B cell (primary cell): ENCODE data around the gene ANKRD40CL. TPM values are rescaled to one million over a fixed set of nuclear protein-coding genes. Genes with fewer than 3 reads are reported as not detected.

Source experiments
- ATAC-seq: fragments of 200-7000 bp; cut with Tn5 transposase; one replicate; pipeline ENCODE4 v1.10.0; 2021; ENCODE audit warnings: low read depth, mild to moderate bottlenecking, moderate number of reproducible peaks, moderate library complexity
- CTCF ChIA-PET: fragments of 350-600 bp; sonication (Branson Sonifier 250); formaldehyde crosslinking; loops from one replicate; lab custom pipeline; 2021; ENCODE audit warnings: antibody characterized with exemption, inconsistent platforms; lab: Charles Lee
- POLR2A ChIA-PET: fragments of 350-600 bp; sonication (Branson Sonifier 250); formaldehyde crosslinking; loops from one replicate; lab custom pipeline; 2021; ENCODE audit warnings: antibody characterized with exemption; lab: Charles Lee
- DNase-seq: peaks from one replicate; pipeline ENCODE4 v3.0.0; 2013
- H2AFZ ChIP-seq: 2 replicates; pipeline ENCODE4 v1.6.1; 2012; ENCODE audit warnings: mild to moderate bottlenecking, low read depth, low read length; ENCODE audit not compliant: insufficient read depth, poor library complexity, severe bottlenecking
- H3K27ac ChIP-seq, 2 donors: 1 replicate in 1 of 2; 2 replicates in 1 of 2; pipeline ENCODE4 v1.5.1; 2012 to 2013; ENCODE audit warnings: low read length in 2 of 2, mild to moderate bottlenecking in 2 of 2, moderate library complexity in 1 of 2
- H3K27me3 ChIP-seq, 4 experiments: fragments of 200-600 bp in 1 of 4; sonication (generic) in 1 of 4; replicated peaks in 1 of 4; 1 replicate in 2 of 4; 2 replicates in 2 of 4; pipeline versions ENCODE4 v1.6.1 to v1.7.0; 2013 to 2016; ENCODE audit warnings: low read length in 3 of 4, mild to moderate bottlenecking in 2 of 4, mixed read lengths in 1 of 4, moderate library complexity in 1 of 4; ENCODE audit not compliant: insufficient read depth in 4 of 4, control insufficient read depth in 3 of 4; ENCODE audit errors: control extremely low read depth in 1 of 4
- H3K36me3 ChIP-seq, 2 experiments: replicated peaks in 1 of 2; 1 replicate in 1 of 2; 2 replicates in 1 of 2; pipeline versions ENCODE4 v1.6.1 to v1.7.1; 2013; ENCODE audit warnings: low read length in 1 of 2; ENCODE audit not compliant: insufficient read depth in 2 of 2, control insufficient read depth in 1 of 2; ENCODE audit errors: control extremely low read depth in 1 of 2, extremely low read depth in 1 of 2
- H3K4me1 ChIP-seq, 2 donors: fragments of 200-600 bp in 1 of 2; sonication (generic) in 1 of 2; 1 replicate in 1 of 2; 2 replicates in 1 of 2; pipeline versions ENCODE4 v1.5.1 to v1.6.1; 2013 to 2017; ENCODE audit warnings: low read length in 2 of 2; ENCODE audit not compliant: control insufficient read depth in 2 of 2, insufficient read depth in 2 of 2
- H3K4me2 ChIP-seq: replicated peaks from 2 replicates; pipeline ENCODE3; 2012; ENCODE audit warnings: mild to moderate bottlenecking, low read depth, low read length; ENCODE audit not compliant: poor library complexity, severe bottlenecking
- H3K4me3 ChIP-seq, 5 experiments: fragments of 200-600 bp in 1 of 5; sonication (generic) in 1 of 5; 1 replicate in 3 of 5; 2 replicates in 2 of 5; pipeline versions ENCODE4 v1.5.1 to v1.7.0; 2011 to 2016; ENCODE audit warnings: low read length in 4 of 5, mild to moderate bottlenecking in 4 of 5, low read depth in 2 of 5, control low read depth in 1 of 5, moderate library complexity in 1 of 5; ENCODE audit not compliant: insufficient read depth in 1 of 5; ENCODE audit errors: control extremely low read depth in 1 of 5, extremely low read depth in 1 of 5
- H3K79me2 ChIP-seq: fragments of 200-600 bp; sonication (generic); one replicate; pipeline ENCODE4 v1.6.0; 2016; ENCODE audit warnings: low read length; ENCODE audit not compliant: control insufficient read depth, insufficient read depth
- H3K9ac ChIP-seq: fragments of 200-600 bp; sonication (generic); 2 replicates; pipeline ENCODE4 v1.6.1; 2017; ENCODE audit warnings: mild to moderate bottlenecking, low read length, moderate library complexity
- H3K9me3 ChIP-seq, 3 donors: one replicate each; pipeline versions ENCODE4 v1.6.1 to v1.7.1; 2013; ENCODE audit warnings: low read length in 2 of 3; ENCODE audit not compliant: control insufficient read depth in 2 of 3, insufficient read depth in 1 of 3; ENCODE audit errors: control extremely low read depth in 1 of 3
- H4K20me1 ChIP-seq: 2 replicates; pipeline ENCODE4 v1.6.0; 2012; ENCODE audit warnings: mild to moderate bottlenecking, low read length; ENCODE audit not compliant: insufficient read depth, control insufficient read depth, poor library complexity, severe bottlenecking
- H3K27ac Mint-ChIP-seq: one replicate; pipeline ENCODE4 v1.8.0; 2021; ENCODE audit warnings: mixed read lengths
- H3K27me3 Mint-ChIP-seq: one replicate; pipeline ENCODE4 v1.8.0; 2021; ENCODE audit warnings: mixed read lengths
- H3K4me1 Mint-ChIP-seq: one replicate; pipeline ENCODE4 v1.8.0; 2021; ENCODE audit warnings: mixed read lengths
- H3K4me3 Mint-ChIP-seq: one replicate; pipeline ENCODE4 v1.8.0; 2021; ENCODE audit warnings: mixed read lengths
- H3K9me3 Mint-ChIP-seq: one replicate; pipeline ENCODE4 v1.8.0; 2022; ENCODE audit warnings: mixed read lengths; ENCODE audit not compliant: insufficient read depth
- CTCF ChIP-seq: fragments of 200-600 bp; IDR thresholded peaks from one replicate; pipeline ENCODE4 v1.8.0; 2022; ENCODE audit warnings: antibody characterized with exemption, mild to moderate bottlenecking
- EZH2 ChIP-seq: IDR thresholded peaks from 2 replicates; pipeline ENCODE4 v1.6.1; 2012; ENCODE audit warnings: borderline replicate concordance, low read depth, mild to moderate bottlenecking, moderate library complexity, low read length; ENCODE audit not compliant: insufficient read depth, poor library complexity, severe bottlenecking
- WGBS: methylation state at CpG from one replicate; pipeline ENCODE4 v1.1.5; 2013; ENCODE audit warnings: missing lambda C conversion rate; ENCODE audit not compliant: insufficient coverage; 5-methylcytosine and 5-hydroxymethylcytosine counted together
- intact Hi-C: fragments of 100-400 bp; cut with micrococcal nuclease; formaldehyde crosslinking; loops from one replicate; pipeline ENCODE4 v1.10.0; 2022
- polyA plus RNA-seq: library from polyadenylated mRNA; depleted of rRNA; stranded (reverse); fragments of >200 nt; gene quantifications from 2 replicates; pipeline ENCODE4 v1.2.3, GENCODE V29; 2012
- total RNA-seq, 2 donors: library from RNA; stranded (reverse); fragments of 120-200 nt in 1 of 2; gene quantifications; 1 replicate in 1 of 2; 2 replicates in 1 of 2; pipeline versions ENCODE4 v1.2.3 to v1.2.4, GENCODE V29; 2013 to 2022

ANKRD40CL gene
- total and polyA plus RNA-seq, 2 donors (not counting 1 experiment from before 2014, with no cell fraction given): not detected

GRCh38 chr17:50798424-50799288, 31.3 kb upstream of the ANKRD40CL start:
- H3K4me1 Mint-ChIP-seq: no peaks in the 10 kb centered on the region
- CTCF ChIA-PET: interaction anchor here (0.6 to 1.6 kb wide), 2 partner anchors 16 to 18 kb away, joined by 3 read pairs; no protein-coding TSS in a partner anchor
- Histone ChIP-seq H3K79me2 (no peaks in the 10 kb centered on the region), H3K4me3 (no peak overlapping the region), H2AFZ (no peak overlapping the region), H3K27ac (no peak overlapping the region), H4K20me1 (no peaks in the 10 kb centered on the region), H3K9ac (no peak overlapping the region), H3K27me3 (no peaks in the 10 kb centered on the region), H3K9me3 (no peaks in the 10 kb centered on the region), H3K4me2 (no peak overlapping the region), H3K36me3 (no peaks in the 10 kb centered on the region), H3K4me1 (no peaks in the 10 kb centered on the region)
- no peak for ATAC-seq
- H3K27ac Mint-ChIP-seq: no peak overlapping the region
- no peak for DNase-seq
- H3K4me3 Mint-ChIP-seq: no peak overlapping the region
- 93% methylated on average over 18 of the region's 19 CpGs for WGBS
- POLR2A ChIA-PET: no interaction called here
- H3K27me3 Mint-ChIP-seq: no peaks in the 10 kb centered on the region
- intact Hi-C loops: no loop called here
- H3K9me3 Mint-ChIP-seq: no peaks in the 10 kb centered on the region
- TF ChIP-seq EZH2: no peak
- TF ChIP-seq CTCF: no peak

GRCh38 chr17:50797135-50797810, 30.0 kb upstream of the ANKRD40CL start:
- intact Hi-C loops: no loop called here
- Histone ChIP-seq H3K4me1 (no peaks in the 10 kb centered on the region), H3K79me2 (no peaks in the 10 kb centered on the region), H3K4me2 (no peak overlapping the region), H3K27me3 (no peaks in the 10 kb centered on the region), H2AFZ (no peak overlapping the region), H3K36me3 (no peaks in the 10 kb centered on the region), H4K20me1 (no peaks in the 10 kb centered on the region), H3K27ac (no peak overlapping the region), H3K9ac (no peak overlapping the region), H3K9me3 (no peaks in the 10 kb centered on the region), H3K4me3 (no peak overlapping the region)
- no peaks in the 10 kb centered on the region for H3K9me3 Mint-ChIP-seq
- no peak for DNase-seq
- H3K27ac Mint-ChIP-seq: no peak overlapping the region
- TF ChIP-seq CTCF: no peak
- no peak for TF ChIP-seq EZH2
- ATAC-seq: no peak
- CTCF ChIA-PET: interaction anchor here (0.8 to 1.6 kb wide), 2 partner anchors 14 to 17 kb away, joined by 3 read pairs; no protein-coding TSS in a partner anchor
- no peak overlapping the region for H3K4me3 Mint-ChIP-seq
- POLR2A ChIA-PET: no interaction called here
- no peaks in the 10 kb centered on the region for H3K27me3 Mint-ChIP-seq
- WGBS: 77% methylated on average over 5 of the region's 11 CpGs
- H3K4me1 Mint-ChIP-seq: no peaks in the 10 kb centered on the region
